A549 treated with GW870086 at 1 μM for 4 hours (cell line): Measurements from ENCODE around the gene NDOR1. TPM values are rescaled to one million over a fixed set of nuclear protein-coding genes. Genes with fewer than 3 reads are reported as not detected.

Experiments used
- total RNA-seq: library from RNA; stranded (reverse); fragments of 200-300 nt; extraction: Qiagen RNA extraction; gene quantifications from 5 replicates; pipeline ENCODE4 v1.2.3, GENCODE V29; 2022; ENCODE audit warnings: low read depth

The NDOR1 gene
- 11.7 to 17.1 TPM (median 16.5 TPM) in 5 replicates for total RNA-seq

DNA sequence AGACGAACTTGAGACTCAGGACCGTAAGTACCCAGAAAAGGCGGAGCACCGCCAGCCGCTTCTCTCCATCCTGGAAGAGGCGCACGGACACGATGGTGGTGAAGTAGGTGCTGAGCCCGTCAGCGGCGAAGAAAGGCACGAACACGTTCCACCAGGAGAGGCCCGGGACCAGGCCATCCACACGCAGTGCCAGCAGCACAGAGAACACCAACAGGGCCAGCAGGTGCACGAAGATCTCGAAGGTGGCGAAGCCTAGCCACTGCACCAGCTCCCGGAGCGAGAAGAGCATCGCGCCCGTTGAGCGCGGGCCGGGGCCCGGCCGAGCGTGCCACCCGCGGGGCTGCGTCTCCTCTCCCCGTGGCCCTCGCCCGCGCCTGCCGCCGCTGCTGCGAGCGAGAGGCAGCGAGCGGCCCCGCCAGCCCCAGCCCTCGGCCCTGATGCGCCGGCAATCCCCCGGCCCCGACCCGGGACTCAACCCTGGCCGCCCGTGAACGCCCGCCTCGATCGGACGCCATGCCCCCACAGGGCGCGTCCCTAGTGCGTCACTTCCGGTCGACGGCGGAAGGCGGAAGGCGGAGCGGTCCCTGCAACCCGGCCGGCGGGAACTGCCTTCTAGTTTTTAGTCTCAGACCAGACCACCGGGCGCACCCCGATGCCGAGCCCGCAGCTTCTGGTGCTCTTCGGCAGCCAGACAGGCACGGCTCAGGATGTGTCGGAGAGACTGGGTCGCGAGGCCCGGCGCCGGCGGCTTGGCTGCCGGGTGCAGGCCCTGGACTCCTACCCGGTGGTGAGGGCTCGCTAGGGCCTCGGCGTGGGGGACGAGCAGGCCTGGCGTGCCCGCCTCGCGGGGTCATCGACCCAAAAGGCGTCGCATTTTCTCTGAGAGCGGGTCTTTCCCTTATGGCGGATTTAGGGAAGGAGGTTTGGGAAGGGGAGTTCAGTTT lies at the start of gene NDOR1, which contains the start of gene TMEM203:
TSS of gene NDOR1 (plus strand) at position 575 of the 944 bp plus-strand sequence. CDS start at position 653, 78 bp downstream.
TSS of gene TMEM203 (minus strand) at position 523 of the 944 bp plus-strand sequence. CDS start at position 289, 234 bp downstream.

GRCh38 chr9:137169896-137170358 lies 35.6 kb upstream of the NDOR1 start, which contains the start of gene LRRC26:
Gene LRRC26, minus strand, starts transcription at chr9:137170051. Its CDS starts 108 bp downstream, at chr9:137169943.

GRCh38 chr9:137188490-137189296 lies 16.8 kb upstream of the NDOR1 start, which contains the start of the genes ANAPC2 and SSNA1:
Gene ANAPC2, minus strand, starts transcription at chr9:137188560. Its CDS starts 28 bp downstream, at chr9:137188532.
Gene SSNA1, plus strand, starts transcription at chr9:137188676. Its CDS starts 51 bp downstream, at chr9:137188727.

GRCh38 chr9:137200311-137201204 lies 4.9 kb upstream of the NDOR1 start, which contains the start of gene TPRN:
Gene TPRN, minus strand, starts transcription at chr9:137200741. Its CDS starts 30 bp downstream, at chr9:137200711.

DNA sequence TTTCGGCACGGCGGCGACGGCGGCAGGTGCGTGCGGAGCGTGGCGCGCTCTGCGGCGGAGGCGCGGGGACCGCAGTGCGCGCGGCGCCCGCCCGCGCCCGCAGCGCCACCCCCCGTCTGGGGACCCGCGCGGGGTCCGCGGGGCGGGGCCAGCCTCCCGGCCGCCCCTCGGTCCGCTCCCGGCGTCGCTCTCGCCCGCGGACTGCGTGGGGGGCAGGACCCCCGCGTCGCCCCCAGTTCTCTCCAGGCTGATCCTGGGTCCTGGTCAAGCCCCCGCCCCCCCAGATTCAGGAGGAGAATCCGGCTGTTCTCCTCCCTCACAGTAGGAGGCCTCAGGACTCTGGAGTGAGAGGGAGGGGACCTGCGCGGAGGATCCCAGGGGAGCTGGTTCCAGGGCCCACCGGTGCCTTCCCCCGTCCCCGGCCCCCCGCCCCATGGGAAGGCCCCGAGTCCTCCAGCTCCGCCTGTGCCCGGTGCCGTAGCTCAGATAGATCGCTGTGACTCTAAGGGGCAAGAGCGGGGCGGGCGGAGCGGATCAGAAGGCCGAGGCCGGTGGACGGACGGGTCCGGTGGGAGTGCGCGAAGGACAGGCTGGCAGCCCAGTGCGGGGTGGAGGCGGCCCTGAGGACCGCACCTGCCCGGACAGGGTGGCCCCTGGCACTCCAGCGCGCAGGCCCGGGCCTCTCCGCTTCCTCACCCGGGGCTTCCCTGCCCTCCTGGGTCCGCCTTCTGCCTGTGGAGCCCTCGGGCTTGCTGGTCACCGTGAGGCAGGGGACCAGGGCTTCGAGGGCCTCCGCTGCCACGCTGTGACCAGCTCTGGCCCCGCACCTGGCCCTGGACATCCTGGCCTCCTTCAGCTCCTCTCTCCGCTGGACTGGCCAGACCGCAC lies 16.9 kb downstream of the NDOR1 start, which contains the start of gene RNF208:
TSS of gene RNF208 (minus strand) at position 51 of the 888 bp plus-strand sequence. CDS start 1,028 bp downstream, outside the sequence.

GRCh38 chr9:137224830-137225694 lies 19.6 kb downstream of the NDOR1 start, which contains the start of gene CYSRT1:
Gene CYSRT1, plus strand, starts transcription at chr9:137225174. Its CDS starts 448 bp downstream, at chr9:137225622.

GRCh38 chr9:137227054-137227852 lies 21.8 kb downstream of the NDOR1 start, which contains the start of gene RNF224:
Gene RNF224, plus strand, starts transcription at chr9:137227502. Its CDS starts 834 bp downstream, at chr9:137228336.

DNA sequence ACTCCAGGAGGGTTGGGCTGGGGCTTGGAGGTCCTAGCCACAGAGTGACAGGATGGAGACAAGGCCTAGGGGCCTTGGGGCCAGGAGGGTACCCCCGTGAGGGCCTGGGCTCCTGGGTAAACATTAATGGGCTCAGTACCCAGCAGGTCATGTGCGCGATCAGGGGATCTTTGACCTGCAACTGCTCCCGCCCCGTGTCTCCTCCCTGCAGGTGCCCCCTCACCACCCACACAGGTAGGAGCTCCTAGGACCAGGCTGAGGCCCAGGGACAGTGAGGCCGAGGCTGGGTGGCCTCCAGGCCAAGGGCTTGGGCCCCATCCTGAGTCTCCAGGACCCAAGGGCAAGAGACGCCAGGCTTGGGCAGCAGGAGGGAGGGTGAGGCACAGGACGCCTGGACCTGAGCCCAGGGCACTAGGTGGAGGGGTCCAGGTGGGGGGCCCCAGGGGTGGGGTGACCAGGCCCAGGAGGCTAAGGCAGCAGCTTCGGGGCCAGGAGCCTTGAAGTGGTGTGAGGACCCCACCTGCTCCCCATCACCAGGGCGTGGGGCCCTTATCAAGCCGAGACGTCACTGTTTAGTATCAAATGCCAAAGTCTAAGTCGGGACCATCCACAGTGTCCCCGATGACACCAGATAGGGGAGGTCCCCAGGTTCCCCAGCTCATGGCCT lies 25.3 kb downstream of the NDOR1 start, which contains the start of gene SLC34A3:
TSS of gene SLC34A3 (plus strand) at position 197 of the 667 bp plus-strand sequence. CDS start 802 bp downstream, outside the sequence.

GRCh38 chr9:137240841-137241489 lies 35.5 kb downstream of the NDOR1 start, which contains the start of gene TUBB4B:
Gene TUBB4B, plus strand, starts transcription at chr9:137241287. Its CDS starts 74 bp downstream, at chr9:137241361.

GRCh38 chr9:137251194-137251461 lies 45.6 kb downstream of the NDOR1 start, which contains the start of gene STPG3:
Gene STPG3, plus strand, starts transcription at chr9:137251286. Its CDS starts 1 bp downstream, at chr9:137251287.

DNA sequence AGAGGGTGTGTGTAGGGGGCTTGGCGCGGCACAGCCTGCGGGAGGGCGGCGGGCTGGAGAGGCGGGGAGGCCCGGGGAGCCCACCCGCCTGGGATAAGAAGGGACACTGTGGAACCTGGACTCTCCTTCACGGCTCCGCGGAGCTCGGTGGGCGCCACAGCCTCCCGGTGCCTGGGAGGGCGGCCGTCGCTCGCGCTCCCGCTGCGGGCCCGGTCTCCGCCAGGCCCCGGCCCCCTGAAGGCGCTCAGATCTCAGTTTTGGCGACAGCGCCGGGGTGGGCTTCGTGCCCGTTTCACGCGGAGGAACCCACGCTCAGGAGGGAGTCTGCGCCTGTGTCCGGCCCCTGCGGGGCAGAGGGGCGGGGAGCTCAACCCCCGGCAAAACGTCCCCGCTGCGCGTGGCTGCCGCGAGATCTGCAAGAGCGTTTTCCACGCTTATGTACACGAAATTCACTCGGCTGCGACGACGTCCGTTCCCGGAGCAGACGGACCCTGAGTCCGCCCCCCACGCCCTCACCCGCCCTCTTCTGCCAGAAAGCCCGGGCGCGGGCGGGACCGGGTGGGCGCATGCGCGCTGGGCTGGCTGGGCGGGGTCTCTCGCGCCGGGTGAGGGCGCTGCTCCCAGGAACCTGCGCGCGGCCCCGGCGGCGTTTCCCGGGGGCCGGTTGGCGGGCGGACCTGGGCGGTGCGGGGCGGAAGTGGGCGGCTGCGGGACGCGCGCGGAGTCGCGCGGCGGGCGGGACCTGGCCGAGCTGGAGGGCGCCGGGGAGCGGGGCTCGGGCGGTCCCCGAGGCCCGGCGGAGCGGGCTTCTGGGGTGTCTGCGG lies 49.3 kb downstream of the NDOR1 start, which contains the start of gene NELFB:
TSS of gene NELFB (plus strand) at position 704 of the 824 bp plus-strand sequence.

